8988T (cell line): ENCODE measurements around the gene BBS1.
"Not testable (repeated sequence)": the region's sequence is repeated elsewhere in the genome, so short reads cannot be mapped to it uniquely, and the experiment has no call there.

Experiments
- DNase-seq: peaks from one replicate; pipeline ENCODE4 v3.0.0; 2011

Gene BBS1

DNA sequence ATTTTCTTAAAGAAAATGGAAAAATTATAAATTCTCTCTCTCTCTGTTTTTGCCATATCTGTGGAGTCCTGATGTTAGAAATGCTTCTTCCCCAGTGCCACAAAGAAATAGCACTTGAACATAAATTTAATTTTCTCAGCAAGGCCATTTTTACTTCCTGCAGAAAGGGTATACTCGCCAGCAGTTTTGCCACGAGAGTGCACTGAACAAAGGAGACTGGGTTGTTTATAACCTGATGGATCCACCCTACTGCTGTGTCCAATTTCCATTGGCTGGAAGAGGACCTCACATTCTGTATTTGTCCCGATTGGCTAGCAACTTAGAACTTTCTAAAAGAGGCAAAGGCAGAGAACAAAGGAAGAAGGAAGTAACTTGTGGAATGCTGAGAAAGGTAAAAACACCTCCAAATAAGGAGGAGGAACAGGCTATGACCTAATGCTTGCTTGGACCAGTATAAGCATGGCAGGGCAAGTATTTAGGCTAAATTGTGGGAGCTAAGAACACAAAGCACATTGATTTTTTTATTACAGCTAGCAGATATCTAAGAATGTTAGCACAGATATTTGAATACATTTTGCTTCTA is 72.2 kb downstream of the BBS1 start:
- DNase-seq: not testable (repeated sequence)
